Subcutaneous adipose tissue (tissue), 4 donors: Measurements from ENCODE around the gene SLC45A1. TPM values are rescaled to one million over a fixed set of nuclear protein-coding genes. Genes with fewer than 3 reads are reported as not detected.

Source experiments
- total RNA-seq, 4 donors: library from RNA; depleted of rRNA; stranded (reverse); fragments of >200 nt; gene quantifications; one replicate each; pipeline ENCODE4 v1.1.0, GENCODE V29; 2016
- TF ChIP-seq, protein P1 (sequence below): fragments of 450-650 bp; IDR thresholded peaks from one replicate; pipeline ENCODE4 v1.5.1; 2016; ENCODE audit warnings: low read depth, mild to moderate bottlenecking, control low read depth, antibody characterized with exemption, moderate library complexity

SLC45A1 gene
- total RNA-seq, 4 donors from 2014 or later, result 0.65 to 3.2 (median 1.3) TPM

DNA sequence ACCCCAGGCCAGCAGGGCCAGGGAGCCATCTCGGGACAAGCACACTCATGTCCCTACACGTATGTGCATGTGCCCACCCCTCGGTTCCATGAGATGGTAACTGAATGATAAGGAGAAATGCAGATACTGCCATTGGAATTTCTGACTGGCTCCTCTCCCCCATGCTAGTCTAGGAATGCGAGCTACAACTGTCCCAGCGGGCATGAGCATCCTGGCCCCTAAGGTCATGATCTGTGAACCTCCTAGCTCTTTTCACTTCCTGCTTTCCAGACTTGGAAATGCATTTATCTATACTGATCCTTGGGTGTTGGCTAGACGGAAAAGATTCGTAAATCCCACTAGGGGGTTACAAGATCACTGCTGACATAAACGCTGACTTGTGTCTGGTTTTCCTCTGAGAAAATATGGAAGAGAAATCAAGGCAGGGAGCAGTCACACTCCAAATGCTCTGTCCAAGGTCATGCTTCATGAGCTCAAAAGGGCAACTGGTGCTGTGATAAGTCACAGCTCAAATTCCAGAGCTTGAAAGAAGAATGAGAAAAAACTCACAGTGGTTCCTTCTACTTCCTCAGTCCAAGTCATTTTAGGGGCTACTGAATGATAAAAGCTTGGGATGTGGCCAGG lies 49.8 kb downstream of the SLC45A1 start:
- TF ChIP-seq, protein P1, sequence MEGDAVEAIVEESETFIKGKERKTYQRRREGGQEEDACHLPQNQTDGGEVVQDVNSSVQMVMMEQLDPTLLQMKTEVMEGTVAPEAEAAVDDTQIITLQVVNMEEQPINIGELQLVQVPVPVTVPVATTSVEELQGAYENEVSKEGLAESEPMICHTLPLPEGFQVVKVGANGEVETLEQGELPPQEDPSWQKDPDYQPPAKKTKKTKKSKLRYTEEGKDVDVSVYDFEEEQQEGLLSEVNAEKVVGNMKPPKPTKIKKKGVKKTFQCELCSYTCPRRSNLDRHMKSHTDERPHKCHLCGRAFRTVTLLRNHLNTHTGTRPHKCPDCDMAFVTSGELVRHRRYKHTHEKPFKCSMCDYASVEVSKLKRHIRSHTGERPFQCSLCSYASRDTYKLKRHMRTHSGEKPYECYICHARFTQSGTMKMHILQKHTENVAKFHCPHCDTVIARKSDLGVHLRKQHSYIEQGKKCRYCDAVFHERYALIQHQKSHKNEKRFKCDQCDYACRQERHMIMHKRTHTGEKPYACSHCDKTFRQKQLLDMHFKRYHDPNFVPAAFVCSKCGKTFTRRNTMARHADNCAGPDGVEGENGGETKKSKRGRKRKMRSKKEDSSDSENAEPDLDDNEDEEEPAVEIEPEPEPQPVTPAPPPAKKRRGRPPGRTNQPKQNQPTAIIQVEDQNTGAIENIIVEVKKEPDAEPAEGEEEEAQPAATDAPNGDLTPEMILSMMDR, result no peak

DNA sequence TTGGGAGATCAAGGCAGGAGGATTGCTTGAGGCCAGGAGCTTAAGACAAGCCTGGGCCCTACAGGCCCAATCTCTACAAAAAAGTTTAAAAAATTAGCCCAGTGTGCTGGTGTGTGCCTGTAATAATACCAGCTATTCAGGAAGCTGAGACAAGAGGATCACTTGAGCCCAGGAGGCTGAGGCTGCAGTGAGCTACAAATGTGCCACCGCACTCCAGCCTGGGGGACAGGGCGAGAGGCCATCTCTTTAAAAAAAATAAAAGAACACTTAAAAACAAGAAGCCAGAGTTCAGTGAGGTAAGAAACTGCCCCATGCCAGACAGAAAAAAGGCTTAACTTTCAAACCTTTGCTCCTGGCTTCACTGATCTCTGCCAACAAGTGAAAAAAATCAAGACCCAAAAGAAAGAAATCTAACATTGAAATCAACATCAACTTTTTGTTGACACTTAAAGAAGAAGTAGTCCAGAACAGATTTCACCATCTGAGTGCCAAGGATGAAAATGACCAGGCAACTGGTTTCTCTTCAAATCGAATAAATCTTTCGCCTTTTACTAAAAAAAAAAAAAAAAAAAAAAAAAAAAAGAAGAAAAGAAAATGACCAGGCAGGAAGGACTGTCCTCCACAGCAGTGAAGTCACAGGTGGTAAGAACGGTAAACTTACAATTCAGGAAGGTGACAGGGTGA lies 51.2 kb downstream of the SLC45A1 start:
- TF ChIP-seq, protein P1, result no peak

DNA sequence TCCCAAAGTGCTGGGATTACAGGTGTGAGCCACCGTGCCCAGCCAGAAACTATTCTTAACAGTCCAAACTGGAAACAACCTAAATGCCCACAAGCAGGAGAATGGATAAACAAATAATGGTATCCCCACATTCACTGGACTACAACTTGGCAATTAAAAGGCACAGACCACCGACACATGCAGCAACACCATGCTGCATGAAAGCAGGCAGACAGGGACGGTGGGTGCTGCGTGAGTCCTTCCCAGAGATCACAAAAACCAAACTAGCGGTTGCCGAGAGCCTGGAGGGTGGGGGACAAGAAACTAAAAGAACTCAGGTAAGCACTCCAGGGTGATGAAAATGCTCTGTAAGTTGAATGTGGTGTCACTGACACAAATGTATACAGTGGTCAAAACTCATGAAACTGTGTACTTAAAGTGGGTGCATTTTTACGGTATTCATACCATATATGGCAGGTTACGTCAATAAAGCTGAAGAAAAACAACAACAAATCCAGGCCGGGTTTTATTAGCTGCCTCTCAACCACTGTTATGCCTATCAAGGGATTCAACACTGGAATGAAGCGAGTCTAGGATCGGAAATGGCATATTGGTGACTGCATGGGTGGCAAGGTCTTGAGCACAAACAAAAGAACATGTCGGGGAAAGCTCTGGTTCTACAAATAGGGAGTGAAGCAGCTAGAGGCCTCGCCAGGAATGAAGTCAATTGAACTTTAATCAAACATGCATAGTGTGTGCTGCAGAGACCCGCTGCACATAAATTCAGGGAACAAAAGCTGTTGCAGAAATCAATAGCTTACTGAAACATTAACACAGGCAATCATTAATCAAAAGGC lies 52.4 kb downstream of the SLC45A1 start:
- TF ChIP-seq, protein P1, result no peak

DNA sequence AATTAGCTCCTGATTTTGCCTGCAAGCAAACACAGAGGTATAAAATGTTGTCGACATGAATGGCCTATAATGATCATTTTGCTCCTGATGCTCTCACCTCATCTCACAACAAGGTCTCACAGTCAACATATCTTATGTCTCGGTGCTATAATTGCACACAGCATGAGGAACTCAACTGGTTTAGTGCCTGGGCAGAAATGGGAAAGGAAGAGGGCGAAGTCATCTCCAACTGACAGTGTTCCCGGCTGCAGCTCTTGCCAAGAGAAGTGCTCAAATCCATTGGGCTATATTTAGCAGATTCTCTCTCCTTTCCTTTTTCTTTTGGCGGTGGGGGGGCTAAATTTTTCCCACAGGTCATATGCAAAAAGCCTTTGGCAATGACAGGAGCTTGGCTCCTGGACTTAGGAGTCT lies 53.0 kb downstream of the SLC45A1 start:
- TF ChIP-seq, protein P1, result no peak

DNA sequence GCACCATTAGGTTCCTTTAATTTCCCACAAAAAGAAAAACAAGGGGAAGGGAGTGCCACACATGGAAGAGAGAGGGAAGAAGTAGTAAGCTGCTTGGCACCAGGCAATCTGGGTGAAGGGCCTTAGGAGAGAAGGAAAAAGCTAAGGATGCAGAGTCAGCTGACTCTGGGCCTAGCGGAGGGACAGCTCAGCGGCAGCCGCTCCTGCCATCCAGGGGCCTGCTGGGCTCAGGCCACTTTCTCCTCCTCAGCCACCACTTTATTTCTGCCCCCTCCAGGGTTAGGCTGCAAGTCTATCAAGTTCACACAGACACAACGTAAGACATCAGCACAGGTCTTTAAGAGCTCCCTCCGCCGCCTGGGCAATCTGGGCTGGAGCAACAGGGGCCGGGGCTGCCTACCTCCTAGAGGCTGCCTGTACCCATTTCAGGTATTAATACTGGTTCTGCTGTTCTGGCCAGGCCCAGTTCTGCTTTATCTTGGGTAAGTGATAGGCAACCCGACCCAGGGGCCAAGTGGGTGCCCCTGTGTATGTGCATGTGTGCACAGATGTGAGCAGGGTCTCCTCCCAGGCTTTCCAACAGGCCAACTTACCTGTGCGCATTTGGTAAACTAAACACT lies 53.6 kb downstream of the SLC45A1 start:
- TF ChIP-seq, protein P1, result no peak

DNA sequence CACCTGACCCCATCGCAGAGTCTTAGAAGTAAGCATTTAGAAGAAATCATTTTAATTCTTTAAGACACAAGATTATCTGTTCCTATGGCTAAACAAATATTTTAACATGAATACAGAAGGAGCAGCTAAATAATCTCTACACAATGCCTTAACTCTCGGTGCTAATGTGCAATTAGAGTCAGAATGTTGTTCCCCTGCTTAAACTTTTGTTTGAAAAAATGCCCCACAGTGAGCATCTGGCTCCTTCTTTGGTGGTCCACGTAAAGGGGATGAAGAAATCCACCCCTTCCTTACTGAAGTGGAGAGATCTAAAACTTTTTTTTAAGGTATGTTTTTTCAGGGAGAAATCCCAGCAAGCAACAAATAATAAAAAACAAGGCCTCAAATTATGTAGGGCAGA lies 55.2 kb downstream of the SLC45A1 start:
- TF ChIP-seq, protein P1, result no peak
